ENCODE measurements around the gene PSMD12. TPM values are rescaled to one million over a fixed set of nuclear protein-coding genes. Genes with fewer than 3 reads are reported as not detected.
"Not testable (repeated sequence)": the region's sequence is repeated elsewhere in the genome, so short reads cannot be mapped to it uniquely, and the experiment has no call there.

The PSMD12 gene
- polyA plus RNA-seq, 1 of the 3 experiments (the other 2 are of a cell fraction) = 31.4 TPM

- TF ChIP-seq GATA2 (CRISPR knock-in tag; IDR thresholded peaks at IDR 0.05) (no peak), RAD21 (IDR thresholded peaks at IDR 0.05; ENCODE audit: low read length) (no peak), MAX (IDR thresholded peaks at IDR 0.05; ENCODE audit: low read depth) (no peak)
These were observed 45.0 kb upstream of the PSMD12 start (continued) for GRCh38 chr17:67411397-67411796.

- H3K9ac ChIP-seq; H4K20me1 ChIP-seq (ENCODE audit: insufficient read depth); H3K27ac ChIP-seq (ENCODE audit: low read depth in 2 of 2, low read length in 1 of 2); H3K4me3 ChIP-seq (ENCODE audit: low read depth in 2 of 2, low read length in 1 of 2); H3K4me2 ChIP-seq; H3F3A ChIP-seq (replicated peaks; ENCODE audit: insufficient read depth); DNase-seq; H3K9me3 ChIP-seq; H3K4me1 ChIP-seq (ENCODE audit: control insufficient read depth in 1 of 2, insufficient read depth in 2 of 2, low read depth in 1 of 2, low read length in 1 of 2); POLR2A ChIA-PET; H3K27me3 ChIP-seq (ENCODE audit: insufficient read depth); H3K36me3 ChIP-seq (replicated peaks in 1 of 2; ENCODE audit: control insufficient read depth in 1 of 2, insufficient read depth in 2 of 2, low read length in 1 of 2); H3K9me2 ChIP-seq; H2AFZ ChIP-seq (ENCODE audit: low read depth); CTCF ChIA-PET: not testable (repeated sequence)
- 68% methylated on average over 3 of the region's 3 CpGs for WGBS (ENCODE audit: low lambda C conversion rate)
- H3K79me2 ChIP-seq (ENCODE audit: insufficient read depth) = peaks cover 32% of the 10 kb centered on the region; the same call in 1 of the 2 replicates
These were observed 42.1 kb upstream of the PSMD12 start for GRCh38 chr17:67408455-67408830.

GRCh38 chr17:67403483-67403882 is 37.1 kb upstream of the PSMD12 start:
- Histone ChIP-seq H3K79me2 (ENCODE audit: insufficient read depth) (peaks cover 62% of the 10 kb centered on the region), H4K20me1 (ENCODE audit: insufficient read depth) (no peaks in the 10 kb centered on the region), H3K4me3 (ENCODE audit: low read depth in 2 of 2, low read length in 1 of 2) (no peak overlapping the region), H2AFZ (ENCODE audit: low read depth) (no peak overlapping the region), H3K36me3 (replicated peaks in 1 of 2; ENCODE audit: control insufficient read depth in 1 of 2, insufficient read depth in 2 of 2, low read length in 1 of 2) (no peaks in the 10 kb centered on the region), H3K27me3 (ENCODE audit: insufficient read depth) (no peaks in the 10 kb centered on the region), H3K9me2 (no peaks in the 10 kb centered on the region), H3K9me3 (no peaks in the 10 kb centered on the region), H3K4me1 (ENCODE audit: control insufficient read depth in 1 of 2, insufficient read depth in 2 of 2, low read depth in 1 of 2, low read length in 1 of 2) (peaks cover 6% of the 10 kb centered on the region in 2 experiments; a peak in 2 of 4 replicates), H3K27ac (ENCODE audit: low read depth in 2 of 2, low read length in 1 of 2) (no peak overlapping the region), H3F3A (replicated peaks; ENCODE audit: insufficient read depth) (peaks cover 7% of the 10 kb centered on the region), H3K4me2 (no peak overlapping the region), H3K9ac (no peak overlapping the region)
- TF ChIP-seq USF2 (IDR thresholded peaks at IDR 0.05; ENCODE audit: borderline replicate concordance, low read depth, low read length) = no peak
- TF ChIP-seq USF1 (IDR thresholded peaks at IDR 0.05; ENCODE audit: borderline replicate concordance, low read depth) = no peak
- no peak for TF ChIP-seq POLR2AphosphoS5 (IDR thresholded peaks at IDR 0.05; ENCODE audit: low read depth, low read length)
- no peak for TF ChIP-seq FOSL2 (IDR thresholded peaks at IDR 0.05; ENCODE audit: borderline replicate concordance, low read depth)
- TF ChIP-seq FOXJ3 (CRISPR knock-in tag; IDR thresholded peaks at IDR 0.05) = no peak
- no peak for TF ChIP-seq MXI1 (IDR thresholded peaks at IDR 0.05; ENCODE audit: low read depth, low read length)
- POLR2A ChIA-PET = no interaction called here
- 93% methylated on average over 6 of the region's 6 CpGs for WGBS (ENCODE audit: low lambda C conversion rate)
- DNase-seq = no peak
- CTCF ChIA-PET = interaction anchor here (2.0 kb wide), 1 partner anchor 72 kb away, joined by 5 read pairs; no protein-coding TSS in a partner anchor

All from SK-N-SH (cell line).